GM19193 (cell line): ENCODE results near the gene SCAF1.

Source experiments
- POLR2A ChIP-seq: IDR thresholded peaks from 4 replicates; pipeline ENCODE4 v1.6.1; 2011; ENCODE audit not compliant: insufficient read depth, insufficient read length; ENCODE audit errors: extremely low read depth

SCAF1 gene

GRCh38 chr19:49641688-49642491 is at the start of gene SCAF1:
SCAF1 (plus strand) TSS chr19:49642209; CDS start chr19:49645027, 2,818 bp downstream.
- peak; percentile 64 for TF ChIP-seq POLR2A

GRCh38 chr19:49592486-49593232 is 49.4 kb upstream of the SCAF1 start:
- TF ChIP-seq POLR2A, result no peak

GRCh38 chr19:49593233-49594113 is 48.5 kb upstream of the SCAF1 start:
- no peak for TF ChIP-seq POLR2A

- no peak for TF ChIP-seq POLR2A
These were observed 47.6 kb upstream of the SCAF1 start for GRCh38 chr19:49594157-49594992.

- TF ChIP-seq POLR2A, result no peak
These were observed 46.8 kb upstream of the SCAF1 start for GRCh38 chr19:49594993-49595818.

GRCh38 chr19:49595819-49596404 is 46.1 kb upstream of the SCAF1 start:
- TF ChIP-seq POLR2A, result no peak

- TF ChIP-seq POLR2A, result no peak
These were observed 45.6 kb upstream of the SCAF1 start for GRCh38 chr19:49596407-49596806.

GRCh38 chr19:49596954-49597702 is 44.9 kb upstream of the SCAF1 start:
- TF ChIP-seq POLR2A, result no peak

- no peak for TF ChIP-seq POLR2A
These were observed 44.4 kb upstream of the SCAF1 start for GRCh38 chr19:49597703-49597974.

- TF ChIP-seq POLR2A, result no peak
These were observed 42.4 kb upstream of the SCAF1 start for GRCh38 chr19:49599378-49600295.

GRCh38 chr19:49601482-49602038 is 40.4 kb upstream of the SCAF1 start:
- no peak for TF ChIP-seq POLR2A
